AG10803 (cell line): ENCODE results near the gene BTBD9.

Source experiments
- DNase-seq: peaks from one replicate; pipeline ENCODE4 v3.0.0; 2010; ENCODE audit warnings: low read depth
- H3K4me3 ChIP-seq: 2 replicates; pipeline ENCODE4 v1.5.1; 2011; ENCODE audit warnings: mild to moderate bottlenecking, low read length, control low read depth
- TF ChIP-seq, protein P1 (sequence below): conservative IDR thresholded peaks from 2 replicates; pipeline ENCODE4 v1.5.1; 2011; ENCODE audit warnings: mild to moderate bottlenecking, low read length, control low read depth, inconsistent platforms

Gene BTBD9

DNA sequence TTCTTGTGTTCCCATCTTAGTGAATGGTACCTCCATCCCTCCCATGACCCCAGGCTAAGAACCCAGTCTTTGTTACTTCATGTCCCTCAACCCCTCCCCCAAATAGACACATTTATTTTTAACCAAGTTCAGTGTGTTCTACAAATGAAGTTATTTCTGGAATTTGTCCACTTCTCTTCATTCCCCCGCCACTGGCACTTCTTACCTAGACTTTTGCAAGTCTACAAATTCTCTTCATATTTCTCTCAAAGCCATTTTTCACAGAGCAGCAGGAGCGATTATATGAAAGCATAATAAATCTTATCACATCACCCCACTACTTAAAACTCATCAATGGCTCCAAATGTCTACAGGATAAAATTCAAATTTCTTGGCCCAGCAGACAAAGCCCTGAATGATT is 131.4 kb downstream of the BTBD9 start:
- DNase-seq, result no peak
- TF ChIP-seq, protein P1, sequence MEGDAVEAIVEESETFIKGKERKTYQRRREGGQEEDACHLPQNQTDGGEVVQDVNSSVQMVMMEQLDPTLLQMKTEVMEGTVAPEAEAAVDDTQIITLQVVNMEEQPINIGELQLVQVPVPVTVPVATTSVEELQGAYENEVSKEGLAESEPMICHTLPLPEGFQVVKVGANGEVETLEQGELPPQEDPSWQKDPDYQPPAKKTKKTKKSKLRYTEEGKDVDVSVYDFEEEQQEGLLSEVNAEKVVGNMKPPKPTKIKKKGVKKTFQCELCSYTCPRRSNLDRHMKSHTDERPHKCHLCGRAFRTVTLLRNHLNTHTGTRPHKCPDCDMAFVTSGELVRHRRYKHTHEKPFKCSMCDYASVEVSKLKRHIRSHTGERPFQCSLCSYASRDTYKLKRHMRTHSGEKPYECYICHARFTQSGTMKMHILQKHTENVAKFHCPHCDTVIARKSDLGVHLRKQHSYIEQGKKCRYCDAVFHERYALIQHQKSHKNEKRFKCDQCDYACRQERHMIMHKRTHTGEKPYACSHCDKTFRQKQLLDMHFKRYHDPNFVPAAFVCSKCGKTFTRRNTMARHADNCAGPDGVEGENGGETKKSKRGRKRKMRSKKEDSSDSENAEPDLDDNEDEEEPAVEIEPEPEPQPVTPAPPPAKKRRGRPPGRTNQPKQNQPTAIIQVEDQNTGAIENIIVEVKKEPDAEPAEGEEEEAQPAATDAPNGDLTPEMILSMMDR, result no peak
- no peak overlapping the region for H3K4me3 ChIP-seq

DNA sequence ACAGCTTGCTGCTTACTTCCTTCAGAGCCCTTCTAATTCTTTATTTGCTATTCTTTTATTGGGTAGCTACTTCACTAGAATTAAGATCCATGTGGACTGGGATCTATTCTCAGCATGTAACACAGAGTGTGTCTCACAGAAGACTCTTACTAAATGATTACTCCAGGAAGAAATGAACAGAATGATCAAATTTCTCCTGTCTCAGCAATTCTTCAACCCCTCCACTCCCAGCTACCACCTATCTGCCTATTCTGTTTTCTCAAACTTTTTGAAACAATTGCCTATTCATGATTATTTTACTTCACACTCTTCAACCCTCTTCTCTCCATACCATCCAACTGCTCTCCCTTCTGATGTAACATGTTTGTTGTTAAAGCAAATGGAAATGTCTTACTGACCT is 132.6 kb downstream of the BTBD9 start:
- TF ChIP-seq, protein P1, result no peak
- DNase-seq, result no peak

DNA sequence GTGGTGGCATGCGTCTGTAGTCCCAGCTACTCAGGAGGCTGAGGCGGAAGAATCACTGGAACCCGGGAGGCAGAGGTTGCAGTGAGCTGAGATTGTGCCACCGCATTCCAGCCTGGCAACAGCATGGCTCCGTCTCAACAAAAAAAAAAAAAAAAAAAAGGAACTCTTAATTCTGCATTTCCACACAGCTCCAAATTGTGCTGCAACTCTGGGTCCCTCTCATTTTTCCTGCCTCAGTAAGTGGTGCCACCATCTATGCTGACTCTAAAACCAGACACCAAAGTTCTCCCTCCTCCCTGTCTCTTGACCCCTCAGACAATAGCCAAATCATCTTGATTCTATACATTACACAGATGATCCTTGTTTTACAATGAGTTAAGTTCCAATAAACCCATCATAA is 133.9 kb downstream of the BTBD9 start:
- DNase-seq, result no peak
- TF ChIP-seq, protein P1, result no peak
- H3K4me3 ChIP-seq, result no peak overlapping the region

More for the DNA sequence above, 132.6 kb downstream of the BTBD9 start:
- no peak overlapping the region for H3K4me3 ChIP-seq

DNA sequence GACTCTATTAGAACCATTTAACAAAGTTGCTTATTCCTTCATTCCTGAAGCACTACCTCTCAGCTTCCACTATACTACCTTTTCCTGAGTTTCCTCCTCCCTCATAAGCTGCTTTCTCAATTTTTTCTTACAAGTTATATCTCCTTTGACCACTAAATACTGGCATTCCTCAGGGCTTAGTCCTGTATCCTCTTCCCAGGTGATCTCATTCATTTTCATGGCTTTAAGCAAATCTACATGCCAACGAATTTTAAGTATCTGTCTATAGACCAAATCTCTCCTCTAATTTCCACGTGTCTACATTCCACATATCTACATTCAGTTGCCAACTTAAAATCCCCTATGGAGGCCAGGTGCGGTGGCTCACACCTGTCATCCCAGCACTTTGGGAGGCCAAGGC is 134.7 kb downstream of the BTBD9 start:
- TF ChIP-seq, protein P1, result no peak
- DNase-seq, result no peak
- no peak overlapping the region for H3K4me3 ChIP-seq

DNA sequence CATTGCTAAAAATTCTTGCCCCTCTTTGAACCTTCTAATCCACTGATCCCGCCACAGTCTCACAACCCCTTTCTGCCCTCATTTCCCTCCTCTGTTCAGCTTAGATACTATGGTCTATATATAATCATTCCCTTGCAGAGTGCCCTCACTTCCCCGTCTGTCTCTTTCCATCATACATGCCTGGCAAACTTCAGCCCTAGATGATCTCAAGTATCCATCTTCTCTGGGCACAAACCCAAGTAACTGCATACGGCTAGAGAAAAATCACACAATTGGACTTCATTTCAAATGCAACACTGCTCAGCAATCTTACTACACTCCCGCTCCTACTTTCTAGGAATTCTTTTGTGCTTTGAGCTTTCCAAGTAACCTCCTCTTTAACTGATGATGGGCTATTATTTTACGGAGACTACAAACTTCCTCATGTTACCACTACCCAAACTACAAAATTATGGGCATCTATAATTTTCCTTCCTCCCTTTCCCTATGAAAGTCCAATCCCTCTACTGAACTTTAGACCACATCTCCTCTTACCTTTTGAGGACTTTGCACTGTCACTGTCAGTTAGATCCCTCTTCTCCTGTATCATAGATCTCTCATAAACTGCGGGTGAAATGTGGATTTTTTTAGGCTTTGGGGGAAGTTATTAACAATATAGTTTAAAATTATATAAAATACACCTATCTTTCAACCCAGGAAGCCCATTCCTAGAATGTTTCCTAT is 135.6 kb downstream of the BTBD9 start:
- no peak for DNase-seq
- no peak overlapping the region for H3K4me3 ChIP-seq
- TF ChIP-seq, protein P1, result no peak

DNA sequence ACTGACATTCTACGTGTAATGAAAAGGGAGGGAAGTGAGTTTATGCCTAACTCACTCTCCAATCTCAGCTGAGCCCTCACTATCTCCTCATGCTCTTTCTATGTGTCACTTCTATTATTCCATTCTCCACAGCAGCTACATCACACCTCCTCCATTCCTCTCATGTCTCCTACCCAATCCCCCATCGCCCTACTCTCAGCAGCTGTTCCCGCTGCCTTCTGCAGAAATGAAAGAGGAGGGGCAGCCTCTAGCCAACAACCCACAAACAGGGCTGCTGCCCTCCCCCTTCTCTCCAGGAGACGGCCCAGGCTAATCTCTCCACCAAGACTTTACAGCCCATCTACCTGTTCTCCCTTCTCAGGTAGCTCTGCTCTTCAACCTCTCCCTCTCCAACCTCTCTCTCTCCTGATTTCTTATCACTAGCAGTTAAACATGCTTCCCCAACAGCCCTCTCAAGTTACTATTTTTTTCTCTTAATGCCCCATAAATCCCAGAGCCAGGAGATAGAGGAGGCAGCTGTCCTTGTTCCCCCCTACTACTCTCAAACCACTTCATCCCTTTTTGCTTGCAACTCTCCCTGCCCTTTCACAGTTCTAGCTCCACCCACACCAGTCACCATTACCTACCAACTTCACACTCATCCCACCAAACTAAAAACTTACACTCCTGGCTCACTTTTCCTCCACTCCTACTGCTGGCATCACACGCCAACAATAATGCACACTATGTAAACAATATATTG is 136.5 kb downstream of the BTBD9 start:
- no peak for DNase-seq
- TF ChIP-seq, protein P1, result no peak
- H3K4me3 ChIP-seq, result no peak overlapping the region

DNA sequence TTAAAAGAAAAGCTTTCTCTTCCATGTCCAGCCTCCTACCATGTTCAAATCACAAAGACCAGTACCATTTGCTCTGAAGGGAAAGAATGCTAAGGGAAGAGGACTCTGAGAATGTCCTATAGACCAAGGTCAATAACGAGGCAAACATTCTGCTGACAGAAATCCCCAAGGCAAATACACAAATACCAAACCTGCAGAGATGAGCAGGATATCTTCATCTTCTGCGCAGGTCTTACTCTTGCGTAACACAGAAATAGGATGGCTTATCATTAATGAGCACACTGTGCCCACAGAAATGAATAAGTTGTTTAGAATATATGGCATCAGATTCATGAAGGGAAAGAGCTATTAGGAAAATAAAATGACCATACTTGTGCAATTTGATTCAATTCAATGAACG is 137.3 kb downstream of the BTBD9 start:
- no peak for DNase-seq

More for the DNA sequence above, 137.3 kb downstream of the BTBD9 start:
- TF ChIP-seq, protein P1, result no peak
- H3K4me3 ChIP-seq, result no peak overlapping the region
